ENCODE measurements around the gene SLIT1.

SLIT1 gene

GRCh38 chr10:97056003-97056630 lies 129.6 kb downstream of the SLIT1 start:
- no peak for FAIRE-seq
- DNase-seq (ENCODE audit: extremely low spot score, insufficient read length, low read depth): no peak

GRCh38 chr10:97053276-97053675 lies 132.5 kb downstream of the SLIT1 start:
- DNase-seq (ENCODE audit: extremely low spot score, insufficient read length, low read depth): no peak
- no peak for FAIRE-seq

- FAIRE-seq: no peak
These were observed 134.7 kb downstream of the SLIT1 start for GRCh38 chr10:97050956-97051496.

GRCh38 chr10:97050205-97050745 lies 135.5 kb downstream of the SLIT1 start:
- no peak for DNase-seq (ENCODE audit: extremely low spot score, insufficient read length, low read depth)
- peak; percentile 36 for FAIRE-seq

More at GRCh38 chr10:97050956-97051496, 134.7 kb downstream of the SLIT1 start:
- no peak for DNase-seq (ENCODE audit: extremely low spot score, insufficient read length, low read depth)

- DNase-seq (ENCODE audit: extremely low spot score, insufficient read length, low read depth) (no peak), FAIRE-seq (no peak)
These were observed 136.1 kb downstream of the SLIT1 start for GRCh38 chr10:97049670-97050069.

DNA sequence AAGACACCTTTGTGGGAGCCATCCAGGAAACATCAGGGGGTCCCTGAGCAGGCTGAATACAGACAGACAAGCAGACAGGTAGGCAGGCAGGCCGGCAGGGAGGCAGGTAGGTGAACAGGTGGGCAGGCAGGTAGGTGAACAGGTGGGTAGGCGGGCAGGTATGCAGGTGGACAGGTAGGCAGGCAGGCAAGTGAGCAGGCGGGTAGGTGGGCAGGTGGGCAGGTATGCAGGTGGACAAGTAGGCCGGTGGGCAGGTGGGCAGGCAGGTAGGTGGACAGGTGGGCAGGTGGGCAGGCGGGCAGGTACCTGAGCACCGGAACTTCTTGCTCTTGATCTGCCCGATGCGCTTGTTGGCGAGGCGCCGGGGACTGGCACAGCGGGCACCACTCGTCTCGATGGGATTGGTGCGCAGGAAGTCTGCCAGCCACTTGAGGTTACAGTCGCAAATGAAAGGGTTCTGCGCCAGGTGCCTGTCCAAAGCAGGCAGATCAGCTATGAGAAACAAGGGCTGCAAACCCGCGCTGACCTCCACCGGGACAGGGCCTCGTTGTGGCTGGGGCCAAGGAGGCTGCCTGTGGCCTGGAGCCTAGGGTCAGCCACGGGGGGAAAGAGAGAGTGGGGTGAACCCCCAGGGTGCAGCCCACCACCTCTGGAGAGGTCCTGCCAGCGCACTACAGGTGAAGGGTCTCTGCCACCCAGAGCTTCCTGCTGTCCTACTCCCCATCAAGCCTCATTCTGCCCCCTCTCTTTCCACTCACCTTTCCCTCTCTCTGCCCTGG lies 136.9 kb downstream of the SLIT1 start:
- no peak for DNase-seq (ENCODE audit: extremely low spot score, insufficient read length, low read depth)
- no peak for FAIRE-seq

DNA sequence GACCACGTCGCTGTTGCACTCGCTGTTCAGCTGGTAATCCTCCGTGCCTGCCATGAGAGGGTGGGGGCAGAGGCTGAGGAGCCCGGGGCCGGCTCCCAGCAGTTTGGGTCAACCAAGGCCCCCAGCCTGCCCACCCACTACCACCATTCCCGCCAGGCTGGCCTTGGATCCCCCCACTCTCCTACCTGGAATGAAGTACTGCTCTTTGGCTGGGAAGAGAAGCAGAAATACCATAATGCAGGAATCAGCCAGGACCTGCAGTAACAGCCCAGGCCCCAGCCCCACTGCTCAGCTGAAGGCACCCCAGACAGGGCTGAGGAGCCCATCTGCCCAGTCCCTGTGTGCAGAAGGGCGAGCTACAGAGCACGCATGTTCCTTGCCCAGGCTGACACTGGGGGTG lies 138.0 kb downstream of the SLIT1 start:
- FAIRE-seq: no peak

GRCh38 chr10:97047083-97047736 lies 138.5 kb downstream of the SLIT1 start:
- FAIRE-seq: no peak

More for the DNA sequence above, 138.0 kb downstream of the SLIT1 start:
- no peak for DNase-seq (ENCODE audit: extremely low spot score, insufficient read length, low read depth)

GRCh38 chr10:97046456-97047082 lies 139.2 kb downstream of the SLIT1 start:
- DNase-seq (ENCODE audit: extremely low spot score, insufficient read length, low read depth) (no peak), FAIRE-seq (no peak)

More at GRCh38 chr10:97047083-97047736, 138.5 kb downstream of the SLIT1 start:
- no peak for DNase-seq (ENCODE audit: extremely low spot score, insufficient read length, low read depth)

- DNase-seq (ENCODE audit: extremely low spot score, insufficient read length, low read depth) (no peak), FAIRE-seq (no peak)
These were observed 142.2 kb downstream of the SLIT1 start for GRCh38 chr10:97043563-97043855.

- no peak for FAIRE-seq
- no peak for DNase-seq (ENCODE audit: extremely low spot score, insufficient read length, low read depth)
These were observed 142.8 kb downstream of the SLIT1 start for GRCh38 chr10:97042716-97043562.

DNA sequence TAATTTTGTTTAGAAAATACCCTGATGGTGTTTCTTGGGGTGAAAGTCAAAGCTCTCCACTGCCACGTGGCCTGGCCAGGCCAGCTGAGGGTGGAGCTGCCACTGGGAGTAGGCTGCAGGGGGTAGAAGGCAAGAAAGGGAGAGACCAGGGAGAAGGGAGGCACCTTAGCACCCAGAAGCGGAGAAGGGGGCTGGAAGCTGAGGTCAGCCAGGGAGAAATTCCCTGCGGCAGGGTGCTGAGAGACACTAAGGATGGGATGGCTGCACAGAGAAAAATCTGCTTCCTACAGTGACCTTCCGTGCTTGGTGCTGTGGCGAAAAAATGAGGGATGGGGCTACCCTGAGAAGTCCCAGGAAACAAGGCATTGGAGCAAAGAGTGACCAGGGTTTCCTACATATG lies 143.7 kb downstream of the SLIT1 start:
- FAIRE-seq (no peak), DNase-seq (ENCODE audit: extremely low spot score, insufficient read length, low read depth) (no peak)

- DNase-seq (ENCODE audit: extremely low spot score, insufficient read length, low read depth) (no peak), FAIRE-seq (no peak)
These were observed 145.1 kb downstream of the SLIT1 start for GRCh38 chr10:97040706-97041105.

GRCh38 chr10:97040248-97040584 lies 145.5 kb downstream of the SLIT1 start:
- FAIRE-seq (no peak), DNase-seq (ENCODE audit: extremely low spot score, insufficient read length, low read depth) (no peak)

DNA sequence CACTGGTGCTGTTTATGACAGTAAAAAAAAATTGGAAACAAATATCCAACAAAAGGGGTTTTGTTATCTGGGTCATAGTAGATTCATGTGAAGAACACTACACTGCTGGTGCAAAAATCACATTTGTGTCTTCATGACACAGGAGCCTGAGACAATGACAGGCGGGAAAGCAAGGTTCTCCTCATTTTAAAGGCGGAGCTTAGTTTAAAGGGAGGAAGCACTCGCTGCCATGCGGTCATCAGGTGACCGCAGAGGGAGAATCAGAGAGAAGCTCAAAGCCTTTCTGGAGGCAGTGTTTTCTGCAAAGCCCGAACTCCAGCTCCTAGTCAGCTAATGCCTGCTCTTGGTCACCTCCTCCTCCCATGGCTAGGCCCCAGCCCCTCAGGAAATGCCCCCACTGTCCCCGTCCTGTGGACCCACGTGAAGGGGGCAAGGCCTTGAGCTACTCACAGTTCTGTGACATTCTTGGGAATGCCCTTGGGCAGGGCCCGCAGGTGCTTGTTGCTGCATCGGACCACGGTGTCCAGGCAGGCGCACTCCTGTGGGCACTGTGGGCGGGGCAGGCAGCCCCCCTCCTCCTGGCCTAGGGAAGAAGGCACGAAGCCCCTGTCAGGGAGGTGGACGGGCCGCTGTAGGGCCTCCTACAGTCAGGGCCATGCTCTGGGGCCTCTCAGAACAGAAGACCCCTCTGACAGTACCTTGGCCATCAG lies 146.1 kb downstream of the SLIT1 start:
- DNase-seq (ENCODE audit: extremely low spot score, insufficient read length, low read depth) (no peak), FAIRE-seq (no peak)

GRCh38 chr10:97038688-97039087 lies 147.1 kb downstream of the SLIT1 start:
- no peak for FAIRE-seq
- no peak for DNase-seq (ENCODE audit: extremely low spot score, insufficient read length, low read depth)

DNA sequence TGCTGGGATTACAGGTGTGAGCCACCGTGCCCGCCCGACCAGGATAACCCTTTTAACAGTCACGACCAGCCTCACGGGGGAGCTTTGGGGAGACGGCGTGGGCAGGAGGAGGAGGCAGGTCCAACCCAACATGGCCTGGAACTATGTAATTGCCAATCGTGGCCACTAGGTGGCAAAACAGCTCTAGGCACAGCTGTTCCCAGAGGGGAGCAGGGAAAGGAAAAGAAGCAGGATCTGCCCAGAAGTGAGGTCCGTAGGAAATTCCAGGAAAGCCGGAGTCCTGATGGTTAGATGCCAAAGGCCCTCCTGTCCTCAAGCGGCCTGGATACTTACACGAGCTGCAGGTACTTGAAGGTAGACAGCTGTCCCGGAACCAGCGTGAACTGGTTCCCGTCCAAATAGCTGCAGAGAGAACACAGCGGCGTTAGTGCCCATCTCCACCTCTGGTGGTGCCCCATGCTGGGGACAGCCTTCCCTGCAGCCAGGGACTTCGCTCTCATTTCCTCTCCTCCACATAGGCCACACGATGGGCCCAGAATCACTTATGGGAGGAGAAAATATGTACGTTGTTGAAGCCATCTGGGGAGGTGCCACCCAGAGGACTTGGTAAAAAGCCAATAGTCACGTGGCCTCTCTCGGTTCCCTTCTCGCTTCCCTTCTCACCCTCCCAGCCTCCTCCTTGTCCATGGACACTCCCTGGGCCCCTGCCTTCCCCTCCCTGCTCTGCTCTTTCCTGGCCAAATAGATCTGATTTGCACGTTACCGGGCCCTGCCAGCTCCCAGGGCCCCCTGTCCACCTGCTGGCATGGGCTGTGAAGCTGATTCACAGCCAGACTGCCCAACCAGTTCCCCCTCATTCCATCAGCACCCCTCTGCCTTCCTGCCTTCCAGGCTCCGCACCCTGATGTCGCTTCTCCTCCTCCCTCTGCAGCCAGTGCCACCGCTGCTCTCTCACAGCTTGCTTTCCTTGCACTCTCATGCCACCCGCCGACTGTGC lies 148.1 kb downstream of the SLIT1 start:
- peak; percentile 96 for FAIRE-seq
- peak; percentile 64 for DNase-seq (ENCODE audit: extremely low spot score, insufficient read length, low read depth)

Measured in GM18507 (cell line).